ENCODE measurements around the gene PAPLN. TPM values are rescaled to one million over a fixed set of nuclear protein-coding genes. Genes with fewer than 3 reads are reported as not detected.

PAPLN gene
- total and polyA plus RNA-seq, 7 donors, result 0.26 to 0.79 (median 0.44) TPM

DNA sequence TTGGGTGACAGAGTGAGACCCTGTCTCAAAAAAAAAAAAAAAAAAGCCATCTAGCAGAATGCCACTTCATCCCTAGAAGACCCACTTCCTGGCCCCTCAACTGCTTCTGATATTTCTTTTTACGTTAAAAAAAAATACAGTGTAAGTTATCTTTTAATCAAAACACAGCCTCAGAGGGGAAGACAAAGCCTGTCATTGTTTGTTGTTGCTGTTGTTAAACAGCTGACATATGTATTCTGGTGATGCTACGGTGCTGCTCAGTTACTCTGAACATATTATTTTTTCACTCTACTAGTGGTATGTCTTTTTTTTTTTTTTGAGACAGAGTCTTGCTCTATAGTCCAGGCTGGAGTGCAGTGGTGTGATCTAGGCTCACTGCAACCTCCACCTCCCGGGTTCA lies 75.4 kb downstream of the PAPLN start:
- no peak for TF ChIP-seq CTCF (IDR thresholded peaks at IDR 0.05)
- DNase-seq (no peak), ATAC-seq (no peak)
- intact Hi-C loops (cut with DNase I), result no loop called here
- H3K36me3 ChIP-seq (ENCODE audit: insufficient read depth in 1 of 2, low read depth in 1 of 2), result no peaks in the 10 kb centered on the region
- WGBS, 3 donors, result 63 to 84% (median 83%) methylated on average over 3 of the region's 3 CpGs
- no peak overlapping the region for H3K27ac ChIP-seq
- no peaks in the 10 kb centered on the region for H3K4me1 ChIP-seq
- H3K4me3 ChIP-seq, result no peak overlapping the region
- no peaks in the 10 kb centered on the region for H3K9me3 ChIP-seq
- H3K27me3 ChIP-seq (ENCODE audit: insufficient read depth in 3 of 3, low read length in 2 of 3), result no peaks in the 10 kb centered on the region

GRCh38 chr14:73313151-73313550 lies 75.8 kb downstream of the PAPLN start:
- no peaks in the 10 kb centered on the region for H3K27me3 ChIP-seq (ENCODE audit: insufficient read depth in 3 of 3, low read length in 2 of 3)
- H3K4me1 ChIP-seq, result no peaks in the 10 kb centered on the region
- DNase-seq (no peak), ATAC-seq (no peak)
- no peak overlapping the region for H3K27ac ChIP-seq
- H3K4me3 ChIP-seq, result no peak overlapping the region
- WGBS, 3 donors, result 98 to 99% (median 99%) methylated on average over 4 of the region's 4 CpGs
- intact Hi-C loops (cut with DNase I), result no loop called here
- no peak for TF ChIP-seq CTCF (IDR thresholded peaks at IDR 0.05)
- H3K36me3 ChIP-seq (ENCODE audit: insufficient read depth in 1 of 2, low read depth in 1 of 2), result no peaks in the 10 kb centered on the region
- no peaks in the 10 kb centered on the region for H3K9me3 ChIP-seq

DNA sequence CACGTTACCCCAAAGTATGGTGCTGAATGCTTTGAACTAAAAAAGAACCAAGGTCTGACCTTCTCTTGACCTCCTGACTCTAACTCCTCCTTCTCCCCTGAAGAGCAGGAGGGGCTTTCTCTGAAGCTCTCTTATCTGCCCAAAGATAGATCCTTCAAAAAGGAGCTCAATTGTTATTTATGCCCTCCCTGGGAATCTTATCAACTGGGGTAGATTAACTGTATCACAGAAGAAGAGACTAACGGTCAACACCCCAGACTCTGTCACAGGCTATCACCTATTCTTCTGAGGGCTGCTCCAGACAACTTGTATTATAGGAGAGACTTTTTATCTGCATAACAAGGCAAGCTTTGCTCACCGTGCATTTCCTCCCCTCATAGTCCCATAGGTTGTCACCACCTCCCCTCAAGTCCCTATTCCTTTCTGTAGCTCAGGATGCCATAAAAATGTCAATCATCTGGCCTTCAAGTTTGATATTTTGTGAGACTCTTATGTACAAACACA lies 86.6 kb downstream of the PAPLN start:
- Histone ChIP-seq H3K27ac (no peak overlapping the region), H3K27me3 (ENCODE audit: insufficient read depth in 3 of 3, low read length in 2 of 3) (no peaks in the 10 kb centered on the region), H3K4me3 (no peak overlapping the region), H3K4me1 (no peaks in the 10 kb centered on the region), H3K36me3 (ENCODE audit: insufficient read depth in 1 of 2, low read depth in 1 of 2) (peaks cover 3 to 13% of the 10 kb centered on the region in 2 donors), H3K9me3 (no peaks in the 10 kb centered on the region)
- intact Hi-C loops (cut with DNase I), result no loop called here
- ATAC-seq, result no peak
- 45 to 70% (median 50%) methylated on average over 3 of the region's 3 CpGs for WGBS, 3 donors
- TF ChIP-seq CTCF (IDR thresholded peaks at IDR 0.05), result no peak
- DNase-seq, result no peak

Other genes starting within 250 kb of the PAPLN start
- 10 to 100 TPM; 15.4 to 17.9 (median 17.6) TPM for gene ZFYVE1, start 210.4 kb upstream of the PAPLN start, total RNA-seq
- gene ZFYVE1, start 210.4 kb upstream of the PAPLN start, polyA plus RNA-seq, result 10 to 100 TPM in 2 of 3 donors, 1 to 10 TPM in 1; 5.3 to 17.4 (median 10.4) TPM
- 10 to 100 TPM; 31.1 to 50.2 (median 41.0) TPM for gene RBM25, start 179.0 kb upstream of the PAPLN start, total RNA-seq
- 10 to 100 TPM; 19.2 to 48.9 (median 34.4) TPM for gene RBM25, start 179.0 kb upstream of the PAPLN start, polyA plus RNA-seq
- gene PSEN1, start 101.0 kb upstream of the PAPLN start, total RNA-seq, result 10 to 100 TPM; 16.5 to 27.4 (median 20.5) TPM
- 10 to 100 TPM; 14.2 to 32.5 (median 19.1) TPM for gene PSEN1, start 101.0 kb upstream of the PAPLN start, polyA plus RNA-seq
- gene NUMB, start 221.0 kb downstream of the PAPLN start, total RNA-seq, result 10 to 100 TPM; 21.8 to 26.4 (median 25.2) TPM
- 10 to 100 TPM; 12.5 to 25.9 (median 17.3) TPM for gene NUMB, start 221.0 kb downstream of the PAPLN start, polyA plus RNA-seq

Data from psoas muscle (tissue), 8 donors.